Endothelial cell (in vitro differentiated cells): ENCODE measurements around the gene SEC11A. TPM values are rescaled to one million over a fixed set of nuclear protein-coding genes. Genes with fewer than 3 reads are reported as not detected.
"Not testable (repeated sequence)": the region's sequence is repeated elsewhere in the genome, so short reads cannot be mapped to it uniquely, and the experiment has no call there.

Experiments used
- DNase-seq: peaks from one replicate; pipeline ENCODE4 v3.0.0; 2021; ENCODE audit warnings: low spot score
- H3K27ac Mint-ChIP-seq: one replicate; pipeline ENCODE4 v1.8.0; 2021; ENCODE audit warnings: mixed read lengths, inconsistent platforms; ENCODE audit not compliant: unreplicated experiment
- H3K27me3 Mint-ChIP-seq: one replicate; pipeline ENCODE4 v1.8.0; 2021; ENCODE audit warnings: mild to moderate bottlenecking, moderate library complexity, mixed read lengths, inconsistent platforms; ENCODE audit not compliant: unreplicated experiment
- H3K36me3 Mint-ChIP-seq: one replicate; pipeline ENCODE4 v1.8.0; 2021; ENCODE audit warnings: mild to moderate bottlenecking, low read depth, mixed read lengths, inconsistent platforms; ENCODE audit not compliant: unreplicated experiment
- H3K4me1 Mint-ChIP-seq: one replicate; pipeline ENCODE4 v1.8.0; 2021; ENCODE audit warnings: mild to moderate bottlenecking, mixed read lengths, inconsistent platforms; ENCODE audit not compliant: unreplicated experiment
- H3K4me3 Mint-ChIP-seq: one replicate; pipeline ENCODE4 v1.8.0; 2021; ENCODE audit warnings: mild to moderate bottlenecking, mixed read lengths, inconsistent platforms; ENCODE audit not compliant: unreplicated experiment
- H3K9me3 Mint-ChIP-seq: one replicate; pipeline ENCODE4 v1.8.0; 2021; ENCODE audit warnings: mixed read lengths, inconsistent platforms; ENCODE audit not compliant: unreplicated experiment
- CTCF ChIP-seq: fragments of 200-600 bp; sonication (generic); IDR thresholded peaks from one replicate; pipeline ENCODE4 v1.5.0; 2021; ENCODE audit warnings: antibody characterized with exemption; ENCODE audit not compliant: unreplicated experiment
- total RNA-seq: library from RNA; stranded (reverse); fragmentation: NEBNext Ultra II Directional; extraction: Animal tissue kit (Norgen Biotek cat#: 25700); gene quantifications from one replicate; pipeline ENCODE4 v1.2.1, GENCODE V29; 2021; ENCODE audit not compliant: unreplicated experiment

Gene SEC11A
- total RNA-seq, 1 donor from 2014 or later = 204 TPM

DNA sequence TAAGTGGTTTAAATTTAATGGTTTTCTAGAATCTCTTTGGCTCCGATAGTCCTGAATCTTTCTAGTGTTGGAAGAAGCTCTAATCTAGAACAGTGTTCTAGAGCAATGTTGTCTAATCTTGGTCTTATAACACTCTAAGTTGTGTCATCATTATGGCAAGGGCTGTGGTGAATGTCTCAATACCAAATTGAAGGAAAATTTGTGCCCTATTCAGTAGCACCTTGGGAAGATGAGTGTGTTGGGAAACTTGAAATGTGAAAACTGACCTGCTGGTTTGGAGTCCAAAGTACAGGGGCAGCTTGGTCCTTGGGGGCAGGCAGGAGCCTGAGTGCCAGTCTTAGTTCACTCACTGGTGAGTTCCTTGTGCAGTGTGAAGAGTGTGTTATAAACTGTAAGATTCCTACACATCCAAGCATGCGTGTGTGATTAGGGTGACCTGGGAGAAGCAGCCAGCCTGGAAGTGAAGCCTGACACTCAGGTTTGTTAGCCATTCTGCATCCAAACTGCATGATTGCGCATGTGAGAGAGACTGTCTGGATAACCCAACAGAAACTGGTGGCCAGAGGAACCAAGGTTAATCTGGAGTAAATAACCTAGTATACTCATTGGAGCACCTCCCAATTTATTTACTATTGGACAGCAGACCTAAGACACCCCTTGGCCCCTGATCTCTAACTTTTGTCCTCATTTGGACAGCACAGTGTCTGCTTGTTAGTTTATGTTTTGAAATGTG lies 47.1 kb upstream of the SEC11A start:
- no peaks in the 10 kb centered on the region for H3K4me1 Mint-ChIP-seq
- no peak overlapping the region for H3K4me3 Mint-ChIP-seq
- no peak for TF ChIP-seq CTCF
- DNase-seq = no peak
- H3K9me3 Mint-ChIP-seq = no peaks in the 10 kb centered on the region
- H3K27me3 Mint-ChIP-seq = no peaks in the 10 kb centered on the region
- no peaks in the 10 kb centered on the region for H3K36me3 Mint-ChIP-seq
- H3K27ac Mint-ChIP-seq = no peak overlapping the region

GRCh38 chr15:84761607-84762131 lies 45.7 kb upstream of the SEC11A start:
- Mint-ChIP-seq H3K9me3 (no peaks in the 10 kb centered on the region), H3K36me3 (no peaks in the 10 kb centered on the region), H3K4me3 (no peak overlapping the region), H3K27me3 (no peaks in the 10 kb centered on the region), H3K4me1 (no peaks in the 10 kb centered on the region), H3K27ac (no peak overlapping the region)
- DNase-seq = no peak
- no peak for TF ChIP-seq CTCF

DNA sequence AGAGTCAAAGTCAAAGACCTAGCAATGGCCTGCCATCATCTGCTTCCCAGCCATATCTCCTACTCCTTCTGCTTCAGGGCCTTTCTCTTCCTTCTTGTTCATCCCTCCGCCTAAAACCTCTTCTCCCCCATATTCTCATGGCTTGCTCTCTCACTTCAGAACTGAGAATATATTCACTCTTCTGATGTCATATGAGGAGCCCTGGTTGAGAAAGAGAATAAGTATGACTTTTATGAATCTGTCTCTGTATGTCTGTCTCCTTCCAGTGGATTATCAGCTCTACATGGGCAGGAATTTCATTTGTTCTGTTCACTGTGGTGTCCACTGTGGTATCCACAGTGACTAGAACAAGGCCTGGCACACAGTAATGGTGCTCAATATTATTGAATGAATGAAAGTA lies 44.3 kb upstream of the SEC11A start:
- no peak for TF ChIP-seq CTCF
- Mint-ChIP-seq H3K9me3 (no peaks in the 10 kb centered on the region), H3K4me1 (no peaks in the 10 kb centered on the region), H3K4me3 (no peak overlapping the region), H3K36me3 (no peaks in the 10 kb centered on the region), H3K27me3 (no peaks in the 10 kb centered on the region), H3K27ac (no peak overlapping the region)
- DNase-seq = no peak

GRCh38 chr15:84759018-84759417 lies 43.1 kb upstream of the SEC11A start:
- H3K4me1 Mint-ChIP-seq = no peaks in the 10 kb centered on the region
- no peaks in the 10 kb centered on the region for H3K27me3 Mint-ChIP-seq
- no peak overlapping the region for H3K27ac Mint-ChIP-seq
- H3K9me3 Mint-ChIP-seq = no peaks in the 10 kb centered on the region
- TF ChIP-seq CTCF = no peak
- H3K4me3 Mint-ChIP-seq = no peak overlapping the region
- no peak for DNase-seq
- no peaks in the 10 kb centered on the region for H3K36me3 Mint-ChIP-seq

GRCh38 chr15:84755736-84756527 lies 40.0 kb upstream of the SEC11A start:
- no peaks in the 10 kb centered on the region for H3K27me3 Mint-ChIP-seq
- H3K9me3 Mint-ChIP-seq = no peaks in the 10 kb centered on the region
- no peak overlapping the region for H3K4me3 Mint-ChIP-seq
- no peak for TF ChIP-seq CTCF
- no peak overlapping the region for H3K27ac Mint-ChIP-seq
- peaks cover 16% of the 10 kb centered on the region for H3K4me1 Mint-ChIP-seq
- DNase-seq = no peak
- H3K36me3 Mint-ChIP-seq = peaks cover 3% of the 10 kb centered on the region

DNA sequence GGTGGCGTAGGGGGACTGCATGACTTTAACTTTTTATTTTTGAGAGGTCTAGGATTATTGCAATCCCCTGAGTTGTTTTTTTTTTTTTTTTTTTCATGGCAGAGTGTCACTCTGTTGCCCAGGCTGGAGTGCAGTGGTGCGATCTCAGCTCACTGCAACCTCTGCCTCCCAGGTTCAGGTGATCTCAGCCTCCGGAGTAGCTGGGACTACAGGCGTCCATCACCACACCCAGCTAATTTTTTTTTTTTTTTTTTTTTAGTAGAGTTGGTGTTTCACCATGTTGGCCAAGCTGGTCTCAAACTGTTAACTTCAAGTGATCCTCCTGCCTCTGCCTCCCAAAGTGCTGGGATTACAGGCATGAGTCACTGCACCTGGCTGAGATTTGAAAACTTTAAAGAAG lies 39.0 kb upstream of the SEC11A start:
- H3K27ac Mint-ChIP-seq, H3K36me3 Mint-ChIP-seq, DNase-seq, H3K9me3 Mint-ChIP-seq, H3K27me3 Mint-ChIP-seq, H3K4me3 Mint-ChIP-seq: not testable (repeated sequence)
- H3K4me1 Mint-ChIP-seq = peaks cover 26% of the 10 kb centered on the region
